NCI-H82 treated with DMSO at 0.1 percent for 48 hours (cell line): Measurements from ENCODE around the gene PRAF2.

Source experiments
- DNase-seq: peaks from one replicate; lab custom pipeline; 2025; ENCODE audit not compliant: unreplicated experiment; lab: John Stamatoyannopoulos, UW

The PRAF2 gene

GRCh38 chrX:49043220-49043986 lies 30.4 kb downstream of the PRAF2 start, which contains the start of gene TFE3:
TSS of gene TFE3 (minus strand) at chrX:49043357. CDS start at chrX:49043226, 131 bp downstream.
- DNase-seq = peak; percentile 98

- no peak for DNase-seq
Measured at GRCh38 chrX:49042581-49043219, 31.1 kb downstream of the PRAF2 start.

GRCh38 chrX:49041744-49042580 lies 31.8 kb downstream of the PRAF2 start:
- DNase-seq = peak; percentile 7

- DNase-seq = no peak
Measured at GRCh38 chrX:49040376-49040955, 33.3 kb downstream of the PRAF2 start.

- peak; percentile 78 for DNase-seq
Measured at GRCh38 chrX:49039598-49040375, 34.0 kb downstream of the PRAF2 start.

- DNase-seq = no peak
Measured at GRCh38 chrX:49037883-49038475, 35.8 kb downstream of the PRAF2 start.

GRCh38 chrX:49030283-49030682 lies 43.5 kb downstream of the PRAF2 start:
- no peak for DNase-seq

- DNase-seq = no peak
Measured at GRCh38 chrX:49029876-49030275, 43.9 kb downstream of the PRAF2 start.
